GM12892 (cell line): ENCODE results near the gene LIPF.

Experiments
- POLR2A ChIP-seq: IDR thresholded peaks from 2 replicates; pipeline ENCODE4 v1.6.1; 2011; ENCODE audit warnings: low read depth, low read length, control low read depth
- POLR2AphosphoS5 ChIP-seq: IDR thresholded peaks from 2 replicates; pipeline ENCODE4 v1.6.1; 2011; ENCODE audit warnings: low read depth, low read length, control low read depth
- TAF1 ChIP-seq: IDR thresholded peaks from 2 replicates; pipeline ENCODE4 v1.6.1; 2011; ENCODE audit warnings: low read depth, mild to moderate bottlenecking, control low read depth, low read length, borderline replicate concordance

GRCh38 chr10:88705958-88706357, 41.7 kb downstream of the LIPF start, which contains the start of gene LIPK:
- TF ChIP-seq POLR2AphosphoS5 (no peak), POLR2A (no peak), TAF1 (no peak)
